ENCODE measurements around the gene NMNAT3. TPM values are rescaled to one million over a fixed set of nuclear protein-coding genes. Genes with fewer than 3 reads are reported as not detected.

The NMNAT3 gene
- total RNA-seq, 2 donors from 2014 or later, result 1.2 to 1.6 TPM

- H3K27ac ChIP-seq (ENCODE audit: low read depth, low read length), result no peak overlapping the region
- H3K4me1 ChIP-seq (ENCODE audit: control insufficient read depth, insufficient read depth, low read length), result no peaks in the 10 kb centered on the region
- H3K27ac Mint-ChIP-seq, result no peak overlapping the region
- no peaks in the 10 kb centered on the region for H3K9me3 Mint-ChIP-seq
- no peaks in the 10 kb centered on the region for H3K36me3 Mint-ChIP-seq (ENCODE audit: low read depth)
- H3K36me3 ChIP-seq (ENCODE audit: control insufficient read depth, insufficient read depth, low read length), result no peaks in the 10 kb centered on the region
- TF ChIP-seq CTCF (conservative IDR thresholded peaks at IDR 0.05), result no peak
- no peaks in the 10 kb centered on the region for H3K4me1 Mint-ChIP-seq
- H3K4me3 Mint-ChIP-seq, result no peak overlapping the region
- no peak overlapping the region for H3K9ac ChIP-seq (ENCODE audit: extremely low read depth, low read length, poor library complexity, severe bottlenecking)
- no peaks in the 10 kb centered on the region for H3K9me3 ChIP-seq (ENCODE audit: control insufficient read depth, low read length)
- no peak overlapping the region for H3K4me3 ChIP-seq (ENCODE audit: low read length)
- DNase-seq, result no peak
- 94 to 100% methylated on average over 1 to 3 of the region's 3 CpGs for WGBS, 2 experiments (ENCODE audit: insufficient coverage in 1 of 2, insufficient read length in 1 of 2)
- H3K27me3 Mint-ChIP-seq (ENCODE audit: insufficient read depth), result no peaks in the 10 kb centered on the region
- peaks cover 7% of the 10 kb centered on the region for H3K27me3 ChIP-seq (ENCODE audit: control insufficient read depth, insufficient read depth, low read length, poor library complexity, severe bottlenecking)
Measured at GRCh38 chr3:139617672-139618268, 60.0 kb downstream of the NMNAT3 start.

GRCh38 chr3:139611528-139611927 lies 66.2 kb downstream of the NMNAT3 start:
- Histone ChIP-seq H3K27me3 (ENCODE audit: control insufficient read depth, insufficient read depth, low read length, poor library complexity, severe bottlenecking) (no peaks in the 10 kb centered on the region), H3K27ac (ENCODE audit: low read depth, low read length) (no peak overlapping the region), H3K4me1 (ENCODE audit: control insufficient read depth, insufficient read depth, low read length) (no peaks in the 10 kb centered on the region), H3K9ac (ENCODE audit: extremely low read depth, low read length, poor library complexity, severe bottlenecking) (no peak overlapping the region), H3K4me3 (ENCODE audit: low read length) (no peak overlapping the region), H3K36me3 (ENCODE audit: control insufficient read depth, insufficient read depth, low read length) (no peaks in the 10 kb centered on the region), H3K9me3 (ENCODE audit: control insufficient read depth, low read length) (no peaks in the 10 kb centered on the region)
- DNase-seq, result no peak
- no peaks in the 10 kb centered on the region for H3K36me3 Mint-ChIP-seq (ENCODE audit: low read depth)
- 91 to 94% methylated on average over 4 to 5 of the region's 5 CpGs for WGBS, 2 experiments (ENCODE audit: insufficient coverage in 1 of 2, insufficient read length in 1 of 2)
- H3K4me1 Mint-ChIP-seq, result no peaks in the 10 kb centered on the region
- no peak for TF ChIP-seq CTCF (conservative IDR thresholded peaks at IDR 0.05)
- no peaks in the 10 kb centered on the region for H3K9me3 Mint-ChIP-seq
- H3K27me3 Mint-ChIP-seq (ENCODE audit: insufficient read depth), result no peaks in the 10 kb centered on the region
- no peak overlapping the region for H3K27ac Mint-ChIP-seq
- no peak overlapping the region for H3K4me3 Mint-ChIP-seq

- Mint-ChIP-seq H3K4me1 (no peaks in the 10 kb centered on the region), H3K36me3 (ENCODE audit: low read depth) (no peaks in the 10 kb centered on the region), H3K27ac (no peak overlapping the region), H3K9me3 (no peaks in the 10 kb centered on the region), H3K27me3 (ENCODE audit: insufficient read depth) (no peaks in the 10 kb centered on the region), H3K4me3 (no peak overlapping the region)
- WGBS, 2 experiments (ENCODE audit: insufficient coverage in 1 of 2, insufficient read length in 1 of 2), result 78 to 88% methylated on average over 3 to 4 of the region's 4 CpGs
- Histone ChIP-seq H3K9ac (ENCODE audit: extremely low read depth, low read length, poor library complexity, severe bottlenecking) (no peak overlapping the region), H3K4me3 (ENCODE audit: low read length) (no peak overlapping the region), H3K4me1 (ENCODE audit: control insufficient read depth, insufficient read depth, low read length) (no peaks in the 10 kb centered on the region), H3K36me3 (ENCODE audit: control insufficient read depth, insufficient read depth, low read length) (no peaks in the 10 kb centered on the region), H3K9me3 (ENCODE audit: control insufficient read depth, low read length) (no peaks in the 10 kb centered on the region), H3K27ac (ENCODE audit: low read depth, low read length) (no peak overlapping the region), H3K27me3 (ENCODE audit: control insufficient read depth, insufficient read depth, low read length, poor library complexity, severe bottlenecking) (no peaks in the 10 kb centered on the region)
- no peak for TF ChIP-seq CTCF (conservative IDR thresholded peaks at IDR 0.05)
- no peak for DNase-seq
Measured at GRCh38 chr3:139610886-139611285, 66.9 kb downstream of the NMNAT3 start.
